NOMO-1 treated with DMSO at 0.1 percent for 48 hours (cell line): ENCODE measurements around the gene SLC33A1.

ENCODE experiments used
- DNase-seq: peaks from one replicate; lab custom pipeline; 2025; ENCODE audit not compliant: unreplicated experiment; lab: John Stamatoyannopoulos, UW

The SLC33A1 gene

DNA sequence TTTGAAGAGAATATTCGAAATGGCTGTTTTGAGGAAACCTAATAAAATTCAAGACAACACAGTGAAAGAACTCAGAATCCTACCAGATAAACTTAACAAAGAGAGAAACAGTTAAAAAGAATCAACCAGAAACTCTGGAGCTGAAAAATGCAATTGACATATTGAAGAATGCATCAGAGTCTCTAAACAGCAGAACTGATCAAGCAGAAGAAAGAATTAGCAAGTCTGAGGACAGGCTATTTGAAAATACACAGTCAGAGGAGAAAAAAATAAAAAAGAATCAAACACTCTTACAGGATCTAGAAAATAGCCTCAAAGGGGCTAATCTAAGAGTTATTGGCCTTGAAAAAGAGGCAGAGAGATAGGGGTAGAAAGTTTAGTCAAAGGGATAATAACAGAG, 61.7 kb downstream of the SLC33A1 start:
- no peak for DNase-seq

- DNase-seq, result peak; percentile 36
Measured at GRCh38 chr3:155791190-155791589, 63.0 kb downstream of the SLC33A1 start.

DNA sequence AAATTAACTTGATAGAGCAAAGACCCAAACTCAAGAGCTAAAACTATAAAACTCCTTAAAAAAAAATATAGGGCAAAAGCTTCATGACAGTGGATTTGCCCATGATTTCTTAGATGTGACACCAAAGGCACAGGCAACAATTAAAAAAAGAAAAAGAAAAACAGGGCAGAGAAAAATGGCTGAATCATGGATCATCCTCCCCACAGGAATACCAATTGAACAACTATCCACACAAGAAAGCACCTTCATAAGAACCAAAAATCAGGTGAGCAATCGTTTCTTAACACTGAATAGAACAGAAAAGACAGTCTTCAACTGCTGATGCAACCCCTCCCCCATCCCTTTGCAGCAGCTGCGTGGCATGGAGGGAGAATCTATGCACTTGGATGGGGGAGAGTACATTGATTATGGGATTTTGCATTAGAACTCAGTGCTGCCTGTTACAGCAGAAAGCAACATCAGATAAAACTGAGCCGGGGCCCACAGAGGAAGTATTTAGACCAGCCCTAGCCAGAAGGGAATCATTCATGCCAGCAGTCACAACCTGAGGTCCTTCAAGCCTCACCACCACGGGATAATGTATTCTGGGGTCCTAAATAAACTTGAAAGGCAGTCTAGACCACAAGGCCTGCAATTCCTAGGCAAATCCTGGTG, 63.8 kb downstream of the SLC33A1 start:
- DNase-seq, result no peak

DNA sequence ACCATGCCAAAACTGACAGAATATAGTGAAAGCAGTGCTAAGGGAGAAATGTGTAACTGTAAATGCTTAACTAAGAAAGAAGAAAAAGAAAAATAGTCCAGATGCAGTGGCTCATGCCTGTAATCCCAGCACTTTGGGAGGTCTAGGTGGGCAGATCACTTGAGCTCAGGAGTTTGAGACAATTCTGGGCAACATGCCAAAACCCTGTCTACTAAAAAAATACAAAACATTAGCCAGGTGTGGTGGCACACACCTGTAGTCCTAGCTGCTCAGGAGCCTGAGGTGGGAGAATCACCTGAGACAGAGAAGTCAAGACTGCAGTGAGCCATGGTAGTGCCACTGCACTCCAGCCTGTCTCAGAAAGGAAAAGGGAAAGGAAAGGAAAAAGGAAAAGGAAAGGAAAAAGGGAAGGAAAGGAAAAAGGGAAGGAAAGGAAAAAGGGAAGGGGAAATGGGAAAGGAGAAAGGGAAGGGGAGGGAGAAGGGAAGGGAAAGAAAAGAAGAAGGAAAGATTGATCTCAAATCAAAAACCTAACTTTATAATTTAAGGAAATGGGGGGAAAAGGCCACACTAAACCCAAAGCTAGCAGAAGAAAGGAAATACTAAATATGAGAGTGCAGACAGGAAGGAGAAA, 68.4 kb downstream of the SLC33A1 start:
- no peak for DNase-seq

DNA sequence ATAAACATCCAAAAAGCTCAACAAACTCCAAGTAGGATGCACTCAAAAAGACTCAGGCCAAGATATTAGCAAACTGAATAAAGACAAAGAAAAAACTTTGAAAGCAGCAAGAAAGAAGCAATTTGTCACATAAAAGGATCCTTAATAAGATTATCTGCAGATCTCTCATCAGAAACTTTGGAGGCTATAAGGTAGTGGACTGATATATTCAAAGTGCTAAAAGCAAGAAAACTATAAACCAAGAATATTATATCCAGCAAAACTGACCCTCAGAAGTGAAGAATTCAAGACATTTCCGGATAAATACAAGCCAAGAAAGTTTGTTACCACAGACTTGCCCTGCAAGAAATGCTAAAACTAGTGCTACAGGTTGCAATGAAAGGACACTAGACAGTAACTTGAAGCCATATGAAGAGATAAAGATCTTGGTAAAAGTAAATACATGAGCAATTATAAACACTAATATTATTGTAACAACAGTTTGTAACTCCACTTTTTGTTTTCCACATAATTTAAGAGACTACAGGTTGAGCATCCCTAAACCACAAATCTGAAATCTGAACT, 71.8 kb downstream of the SLC33A1 start:
- no peak for DNase-seq

GRCh38 chr3:155780291-155780690, 73.9 kb downstream of the SLC33A1 start:
- no peak for DNase-seq

DNA sequence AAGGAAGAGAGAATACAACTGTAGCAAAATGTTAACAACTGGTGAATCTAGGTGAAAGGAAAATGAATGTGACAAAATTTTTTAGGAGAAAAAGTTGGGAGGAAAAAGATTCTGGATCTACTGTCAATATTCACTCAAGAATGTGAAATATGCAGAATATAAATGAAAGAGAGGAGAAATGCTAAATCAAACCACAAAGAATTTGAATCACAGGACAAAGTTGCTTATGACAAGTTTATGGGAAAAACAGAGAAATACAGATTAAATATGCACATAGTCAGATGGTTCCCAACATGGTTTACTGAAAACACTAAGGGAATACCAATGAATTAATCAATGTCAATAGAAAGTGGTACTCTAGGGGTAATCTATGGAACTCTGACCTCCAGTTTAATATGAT, 75.8 kb downstream of the SLC33A1 start:
- no peak for DNase-seq

DNA sequence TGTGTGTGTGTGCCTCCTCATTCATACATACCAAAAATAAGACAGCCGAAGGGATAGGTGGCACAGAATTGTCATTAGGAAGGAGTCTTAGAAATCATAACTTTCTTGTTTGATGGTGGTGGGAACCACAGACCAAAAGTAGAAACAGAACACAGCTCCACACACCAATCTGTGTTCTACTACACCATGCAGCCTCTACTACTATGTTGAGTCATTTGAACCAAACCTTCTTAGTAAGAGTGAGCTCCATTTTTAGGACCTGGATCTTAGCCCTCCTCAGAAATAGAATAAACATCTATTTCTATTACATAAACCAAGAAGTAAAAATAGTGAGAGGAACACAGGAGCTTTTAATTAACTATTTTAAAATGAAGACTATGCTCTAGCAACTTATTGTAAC, 81.4 kb downstream of the SLC33A1 start:
- DNase-seq, result no peak

DNA sequence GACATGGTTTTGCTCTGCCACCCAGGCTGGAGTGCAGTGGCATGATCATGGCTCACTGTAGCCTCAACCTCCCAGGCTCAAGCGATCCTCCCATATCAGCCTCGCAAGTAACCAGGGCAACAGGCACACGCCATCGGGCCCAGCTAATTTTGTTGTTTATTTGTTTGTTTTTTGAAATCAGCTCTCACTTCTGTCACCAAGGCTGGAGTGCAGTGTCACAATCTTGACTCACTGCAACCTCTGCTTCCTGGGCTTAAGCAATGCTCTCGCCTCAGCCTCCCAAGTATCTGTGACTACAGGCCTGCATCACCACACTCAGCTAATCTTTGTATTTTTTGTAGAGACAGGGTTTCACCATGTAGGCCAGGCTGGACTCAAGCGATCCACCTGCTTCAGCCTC, 83.1 kb downstream of the SLC33A1 start:
- DNase-seq, result no peak
